Cardiac muscle cell (in vitro differentiated cells and primary cell): Measurements from ENCODE around the gene TIGD1. TPM values are rescaled to one million over a fixed set of nuclear protein-coding genes. Genes with fewer than 3 reads are reported as not detected.

ENCODE experiments used
- DNase-seq, 2 donors: peaks; one replicate each; pipeline versions ENCODE4 v3.0.0 to v3.0.0-alpha.2; 2010 to 2017; ENCODE audit warnings: low read depth in 1 of 2, low spot score in 1 of 2
- H3K27ac ChIP-seq: fragments of 200-600 bp; sonication (generic); 2 replicates; pipeline ENCODE4 v1.5.1; 2016
- H3K27me3 ChIP-seq: fragments of 200-600 bp; sonication (generic); 2 replicates; pipeline ENCODE4 v1.6.0; 2016; ENCODE audit warnings: control low read depth
- H3K36me3 ChIP-seq: fragments of 200-600 bp; sonication (generic); 2 replicates; pipeline ENCODE4 v1.5.1; 2016; ENCODE audit warnings: control low read depth
- H3K4me1 ChIP-seq: fragments of 200-600 bp; sonication (generic); 2 replicates; pipeline ENCODE4 v1.8.1; 2017; ENCODE audit warnings: low read depth, mild to moderate bottlenecking, mixed run types
- H3K4me3 ChIP-seq: fragments of 200-600 bp; sonication (generic); 2 replicates; pipeline ENCODE4 v1.5.1; 2016; ENCODE audit warnings: mild to moderate bottlenecking
- H3K9me3 ChIP-seq: fragments of 200-600 bp; sonication (generic); 2 replicates; pipeline ENCODE4 v1.5.1; 2017; ENCODE audit warnings: low read depth, mild to moderate bottlenecking, control low read depth
- CTCF ChIP-seq: IDR thresholded peaks from 2 replicates; pipeline ENCODE4 v1.5.1; 2012; ENCODE audit warnings: low read depth, mild to moderate bottlenecking, low read length
- polyA plus RNA-seq: library from polyadenylated mRNA; unstranded; fragments of >200 nt; fragmentation: Nextera tagmentation; extraction: Ambion mirVana; gene quantifications from 2 replicates; pipeline ENCODE4 v1.2.1, GENCODE V29; 2016
- total RNA-seq: library from RNA; depleted of rRNA; stranded (reverse); fragments of >200 nt; gene quantifications from 2 replicates; pipeline ENCODE4 v1.2.3, GENCODE V29; 2016

TIGD1 gene
- total and polyA plus RNA-seq, 2 experiments from 2014 or later = 10.6 to 12.5 TPM

- Histone ChIP-seq H3K9me3 (no peaks in the 10 kb centered on the region), H3K27me3 (peaks cover 60% of the 10 kb centered on the region), H3K4me1 (peaks cover 2% of the 10 kb centered on the region), H3K4me3 (no peak overlapping the region), H3K27ac (no peak overlapping the region), H3K36me3 (no peaks in the 10 kb centered on the region)
- no peak for TF ChIP-seq CTCF
- DNase-seq = no peak
These were observed 27.5 kb downstream of the TIGD1 start for GRCh38 chr2:232522623-232523401.

- H3K27ac ChIP-seq = no peak overlapping the region
- H3K4me1 ChIP-seq = peaks cover 2% of the 10 kb centered on the region
- H3K4me3 ChIP-seq = peak overlapping the region; percentile 5
- peak; percentile 65 for TF ChIP-seq CTCF
- H3K9me3 ChIP-seq = no peaks in the 10 kb centered on the region
- H3K27me3 ChIP-seq = peaks cover 61% of the 10 kb centered on the region
- no peaks in the 10 kb centered on the region for H3K36me3 ChIP-seq
- peak; percentile 29 to 68 for DNase-seq
These were observed 28.3 kb downstream of the TIGD1 start for GRCh38 chr2:232521959-232522622.

GRCh38 chr2:232521098-232521497, 29.3 kb downstream of the TIGD1 start:
- H3K27ac ChIP-seq = no peak overlapping the region
- no peak for TF ChIP-seq CTCF
- no peak overlapping the region for H3K4me3 ChIP-seq
- no peaks in the 10 kb centered on the region for H3K36me3 ChIP-seq
- peaks cover 61% of the 10 kb centered on the region for H3K27me3 ChIP-seq
- DNase-seq = no peak
- H3K9me3 ChIP-seq = no peaks in the 10 kb centered on the region
- H3K4me1 ChIP-seq = peaks cover 2% of the 10 kb centered on the region

- Histone ChIP-seq H3K36me3 (no peaks in the 10 kb centered on the region), H3K4me3 (no peak overlapping the region), H3K4me1 (peaks cover under 1% of the 10 kb centered on the region), H3K9me3 (no peaks in the 10 kb centered on the region), H3K27ac (no peak overlapping the region), H3K27me3 (peaks cover 61% of the 10 kb centered on the region)
- no peak for TF ChIP-seq CTCF
- no peak for DNase-seq
These were observed 29.9 kb downstream of the TIGD1 start for GRCh38 chr2:232520489-232520888.

- no peaks in the 10 kb centered on the region for H3K9me3 ChIP-seq
- H3K27me3 ChIP-seq = peaks cover 61% of the 10 kb centered on the region
- H3K27ac ChIP-seq = no peak within 1 kb of the TSS
- DNase-seq = no peak
- H3K36me3 ChIP-seq = no peaks in the 10 kb centered on the region
- no peak within 1 kb of the TSS for H3K4me3 ChIP-seq
- no peak for TF ChIP-seq CTCF
- no peaks in the 10 kb centered on the region for H3K4me1 ChIP-seq
These were observed 30.5 kb downstream of the TIGD1 start, which contains the start of gene PRSS56 for GRCh38 chr2:232519581-232520438. PRSS56 (plus strand) TSS chr2:232520388; CDS start chr2:232520599, 211 bp downstream.
